Peyer's patch (tissue), 4 donors: Measurements from ENCODE around the gene COL23A1.
"Not testable (repeated sequence)": the region's sequence is repeated elsewhere in the genome, so short reads cannot be mapped to it uniquely, and the experiment has no call there.

Experiments
- CTCF ChIP-seq, 6 experiments: fragments of 450-650 bp in 4 of 6; fragments of 200-600 bp in 2 of 6; sonication (generic) in 1 of 6; IDR thresholded peaks; one replicate each; pipeline ENCODE4 v1.5.1; 2017 to 2019; ENCODE audit warnings: antibody characterized with exemption in 6 of 6, mild to moderate bottlenecking in 3 of 6, moderate library complexity in 1 of 6
- POLR2A ChIP-seq, 2 donors: fragments of 450-650 bp; IDR thresholded peaks; one replicate each; pipeline ENCODE4 v1.5.1; 2017; ENCODE audit warnings: antibody characterized with exemption in 2 of 2, mild to moderate bottlenecking in 2 of 2, moderate library complexity in 2 of 2

- TF ChIP-seq CTCF, POLR2A (IDR thresholded peaks at IDR 0.05): not testable (repeated sequence)
Measured at GRCh38 chr5:178486878-178487512, 103.2 kb downstream of the COL23A1 start.
